WI38 (cell line): ENCODE data around the gene SLC25A5.
A peak's percentile ranks its signal among the peaks of the same experiment; 100 is the strongest.

Experiments used
- H3K4me3 ChIP-seq: 2 replicates; pipeline ENCODE4 v1.5.1; 2011; ENCODE audit warnings: low read depth, mild to moderate bottlenecking, control low read depth, low read length
- TF ChIP-seq, protein P1 (sequence below): IDR thresholded peaks from 2 replicates; pipeline ENCODE4 v1.5.1; 2012; ENCODE audit warnings: low read depth, mild to moderate bottlenecking, control low read depth, low read length

Gene SLC25A5

GRCh38 chrX:119505945-119506344, 37.7 kb downstream of the SLC25A5 start:
- TF ChIP-seq, protein P1, sequence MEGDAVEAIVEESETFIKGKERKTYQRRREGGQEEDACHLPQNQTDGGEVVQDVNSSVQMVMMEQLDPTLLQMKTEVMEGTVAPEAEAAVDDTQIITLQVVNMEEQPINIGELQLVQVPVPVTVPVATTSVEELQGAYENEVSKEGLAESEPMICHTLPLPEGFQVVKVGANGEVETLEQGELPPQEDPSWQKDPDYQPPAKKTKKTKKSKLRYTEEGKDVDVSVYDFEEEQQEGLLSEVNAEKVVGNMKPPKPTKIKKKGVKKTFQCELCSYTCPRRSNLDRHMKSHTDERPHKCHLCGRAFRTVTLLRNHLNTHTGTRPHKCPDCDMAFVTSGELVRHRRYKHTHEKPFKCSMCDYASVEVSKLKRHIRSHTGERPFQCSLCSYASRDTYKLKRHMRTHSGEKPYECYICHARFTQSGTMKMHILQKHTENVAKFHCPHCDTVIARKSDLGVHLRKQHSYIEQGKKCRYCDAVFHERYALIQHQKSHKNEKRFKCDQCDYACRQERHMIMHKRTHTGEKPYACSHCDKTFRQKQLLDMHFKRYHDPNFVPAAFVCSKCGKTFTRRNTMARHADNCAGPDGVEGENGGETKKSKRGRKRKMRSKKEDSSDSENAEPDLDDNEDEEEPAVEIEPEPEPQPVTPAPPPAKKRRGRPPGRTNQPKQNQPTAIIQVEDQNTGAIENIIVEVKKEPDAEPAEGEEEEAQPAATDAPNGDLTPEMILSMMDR = no peak

DNA sequence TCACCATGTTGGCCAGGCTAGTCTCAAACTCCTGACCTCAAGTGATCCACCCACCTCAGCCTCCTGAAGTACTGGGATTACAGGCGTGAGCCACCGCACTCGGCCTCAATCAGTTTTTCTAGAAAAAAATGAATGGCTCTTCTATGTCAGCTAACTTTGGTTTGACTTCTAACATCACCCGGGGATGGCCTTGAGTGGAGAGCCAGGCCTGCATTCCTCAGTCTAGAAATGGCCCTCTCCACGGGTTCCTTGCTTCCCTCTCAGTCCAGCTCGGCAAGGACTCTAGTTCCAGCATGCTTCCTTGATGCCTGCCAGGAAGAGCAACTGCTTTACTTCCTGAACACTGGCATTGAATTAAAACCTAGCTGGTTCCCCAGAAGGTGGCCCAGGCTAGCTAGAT, 39.0 kb downstream of the SLC25A5 start:
- TF ChIP-seq, protein P1 = no peak
- no peak overlapping the region for H3K4me3 ChIP-seq

More at GRCh38 chrX:119505945-119506344, 37.7 kb downstream of the SLC25A5 start:
- H3K4me3 ChIP-seq = no peak overlapping the region

DNA sequence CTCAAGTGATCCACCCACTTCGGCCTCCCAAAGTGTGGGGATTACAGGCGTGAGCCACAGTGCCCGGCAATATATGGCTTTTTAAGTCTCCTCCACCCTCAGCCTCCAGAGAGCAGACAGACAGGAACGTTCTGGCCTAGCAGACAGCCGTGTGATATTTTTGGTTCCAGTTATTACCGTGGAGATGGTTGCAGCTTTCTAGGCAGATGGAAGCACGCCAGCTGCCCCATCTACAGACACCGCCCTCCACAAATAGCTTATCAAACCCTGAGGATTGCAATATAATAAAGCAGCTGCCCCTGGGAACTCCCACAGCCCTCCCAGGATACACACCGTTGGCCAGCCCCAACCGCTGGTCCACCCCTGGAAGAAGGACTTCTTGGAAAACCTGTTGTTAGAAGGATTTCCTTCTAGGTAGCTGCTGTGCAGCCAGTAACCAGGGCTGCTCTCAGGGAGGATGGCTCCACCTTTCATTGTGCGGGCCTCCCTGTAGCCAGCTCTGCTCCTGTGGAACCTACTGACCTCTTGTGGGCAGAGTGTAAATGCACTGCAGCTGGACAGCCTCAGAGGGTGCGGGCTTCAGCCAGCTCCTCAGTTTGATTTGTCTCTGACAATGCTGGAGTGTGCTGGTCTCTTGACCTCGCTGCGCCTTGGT, 44.0 kb downstream of the SLC25A5 start:
- TF ChIP-seq, protein P1 = peak; percentile 70
- H3K4me3 ChIP-seq = no peak overlapping the region

DNA sequence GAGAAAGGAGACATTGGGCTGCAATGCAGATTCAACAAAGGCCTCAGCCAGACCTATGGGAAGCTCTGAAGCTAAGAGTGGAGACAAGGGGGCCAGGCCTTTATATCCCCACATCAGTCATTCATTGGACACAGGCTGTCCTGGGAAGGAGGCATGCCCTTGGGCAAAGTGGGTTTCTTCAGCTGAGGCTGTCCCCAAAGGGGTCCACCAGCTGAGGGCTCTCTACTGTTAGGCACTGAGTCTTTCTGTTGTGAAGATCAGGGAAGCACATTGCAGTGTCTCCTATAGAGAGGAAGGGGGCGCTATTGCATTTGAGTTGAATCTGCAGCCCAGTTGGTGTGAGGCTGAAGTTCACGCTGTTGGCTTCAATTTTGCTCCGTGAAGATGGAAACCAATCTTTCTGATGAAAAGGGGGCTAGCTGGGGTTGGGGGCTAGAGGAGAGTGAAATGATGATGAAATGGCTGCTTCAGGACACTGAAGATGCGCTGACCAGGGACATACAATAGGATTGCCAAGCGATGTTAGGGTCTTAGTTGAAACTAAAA, 48.0 kb downstream of the SLC25A5 start:
- no peak overlapping the region for H3K4me3 ChIP-seq
- TF ChIP-seq, protein P1 = peak; percentile 72

GRCh38 chrX:119518371-119518770, 50.1 kb downstream of the SLC25A5 start:
- TF ChIP-seq, protein P1 = no peak
- no peak overlapping the region for H3K4me3 ChIP-seq
